Mesothelial cell of epicardium (in vitro differentiated cells): ENCODE measurements around the gene TSNAXIP1. TPM values are rescaled to one million over a fixed set of nuclear protein-coding genes. Genes with fewer than 3 reads are reported as not detected.

Experiments
- DNase-seq, 2 experiments: peaks; one replicate each; pipeline ENCODE4 v3.0.0; 2021; ENCODE audit warnings: low spot score in 2 of 2; ENCODE audit not compliant: unreplicated experiment in 2 of 2
- H3K27ac Mint-ChIP-seq: 2 replicates; pipeline ENCODE4 v1.8.0; 2021; ENCODE audit warnings: mixed read lengths
- H3K27me3 Mint-ChIP-seq: 2 replicates; pipeline ENCODE4 v1.8.0; 2021; ENCODE audit warnings: low read depth, mixed read lengths
- H3K36me3 Mint-ChIP-seq: 2 replicates; pipeline ENCODE4 v1.8.0; 2021; ENCODE audit warnings: mixed read lengths
- H3K4me1 Mint-ChIP-seq: 2 replicates; pipeline ENCODE4 v1.8.0; 2021; ENCODE audit warnings: mixed read lengths
- H3K4me3 Mint-ChIP-seq: 2 replicates; pipeline ENCODE4 v1.8.0; 2021; ENCODE audit warnings: mild to moderate bottlenecking, moderate library complexity, mixed read lengths
- H3K9me3 Mint-ChIP-seq: 2 replicates; pipeline ENCODE4 v1.8.0; 2021; ENCODE audit warnings: mixed read lengths
- CTCF ChIP-seq: fragments of 200-600 bp; sonication (generic); IDR thresholded peaks from one replicate; pipeline ENCODE4 v1.5.0; 2021; ENCODE audit warnings: antibody characterized with exemption; ENCODE audit not compliant: unreplicated experiment
- total RNA-seq: library from RNA; stranded (reverse); gene quantifications from 3 replicates; pipeline ENCODE4 v1.2.1, GENCODE V29; 2021

The TSNAXIP1 gene
- total RNA-seq, 1 donor from 2014 or later: 4.8 TPM

- Mint-ChIP-seq H3K9me3 (no peaks in the 10 kb centered on the region), H3K36me3 (peaks cover 18% of the 10 kb centered on the region), H3K4me3 (no peak overlapping the region), H3K4me1 (peaks cover 12% of the 10 kb centered on the region), H3K27me3 (no peaks in the 10 kb centered on the region), H3K27ac (no peak overlapping the region)
- no peak for TF ChIP-seq CTCF
- no peak for DNase-seq
These were observed 4.8 kb upstream of the TSNAXIP1 start for GRCh38 chr16:67801883-67802282.

- Mint-ChIP-seq H3K4me3 (peak overlapping the region; percentile 34), H3K36me3 (peaks cover 10% of the 10 kb centered on the region), H3K27ac (no peak overlapping the region), H3K27me3 (no peaks in the 10 kb centered on the region), H3K9me3 (no peaks in the 10 kb centered on the region), H3K4me1 (peaks cover 18% of the 10 kb centered on the region)
- DNase-seq: no peak
- no peak for TF ChIP-seq CTCF
These were observed 2.8 kb upstream of the TSNAXIP1 start for GRCh38 chr16:67803894-67804293.

GRCh38 chr16:67804853-67805542, 1.7 kb upstream of the TSNAXIP1 start:
- Mint-ChIP-seq H3K27ac (peak overlapping the region; percentile 91), H3K4me1 (peaks cover 18% of the 10 kb centered on the region)
- TF ChIP-seq CTCF: no peak

GRCh38 chr16:67805718-67806427, 816 bp upstream of the TSNAXIP1 start:
- Mint-ChIP-seq H3K27ac (peak overlapping the region; percentile 91), H3K9me3 (no peaks in the 10 kb centered on the region), H3K4me3 (peak overlapping the region; percentile 98), H3K4me1 (peaks cover 18% of the 10 kb centered on the region), H3K27me3 (no peaks in the 10 kb centered on the region), H3K36me3 (peaks cover 6% of the 10 kb centered on the region)
- no peak for TF ChIP-seq CTCF
- DNase-seq: no peak

More at GRCh38 chr16:67804853-67805542, 1.7 kb upstream of the TSNAXIP1 start:
- H3K36me3 Mint-ChIP-seq: peaks cover 6% of the 10 kb centered on the region
- no peak for DNase-seq
- no peaks in the 10 kb centered on the region for H3K9me3 Mint-ChIP-seq
- peak overlapping the region; percentile 98 for H3K4me3 Mint-ChIP-seq
- H3K27me3 Mint-ChIP-seq: no peaks in the 10 kb centered on the region

- DNase-seq: no peak
- Mint-ChIP-seq H3K9me3 (no peaks in the 10 kb centered on the region), H3K4me3 (peak overlapping the region; percentile 98), H3K27me3 (no peaks in the 10 kb centered on the region), H3K36me3 (peaks cover 6% of the 10 kb centered on the region), H3K27ac (peak overlapping the region; percentile 95), H3K4me1 (peaks cover 18% of the 10 kb centered on the region)
- TF ChIP-seq CTCF: no peak
These were observed 526 bp downstream of the TSNAXIP1 start for GRCh38 chr16:67807148-67807682.
